WTC11 (cell line): ENCODE results near the gene KIR3DL2.

ENCODE experiments used
- JUN ChIP-seq: sonication (generic); formaldehyde crosslinking; IDR thresholded peaks from 2 replicates; pipeline ENCODE4 v1.8.0; 2023; ENCODE audit warnings: mild to moderate bottlenecking, missing genetic modification reagents
- TF ChIP-seq, protein P1 (sequence below): fragments of 200-600 bp; IDR thresholded peaks from 2 replicates; pipeline ENCODE4 v1.8.0; 2022; ENCODE audit warnings: antibody characterized with exemption
- TF ChIP-seq, protein P2 (sequence below): sonication (generic); formaldehyde crosslinking; IDR thresholded peaks from 2 replicates; pipeline ENCODE4 v1.8.1; 2022; ENCODE audit warnings: missing genetic modification reagents, borderline replicate concordance
- TF ChIP-seq, protein P3 (sequence below): fragments of 250-450 bp; sonication (Bioruptor Pico); IDR thresholded peaks from 2 replicates; pipeline ENCODE4 v2.1.2; 2022; ENCODE audit warnings: mild to moderate bottlenecking, moderate library complexity

DNA sequence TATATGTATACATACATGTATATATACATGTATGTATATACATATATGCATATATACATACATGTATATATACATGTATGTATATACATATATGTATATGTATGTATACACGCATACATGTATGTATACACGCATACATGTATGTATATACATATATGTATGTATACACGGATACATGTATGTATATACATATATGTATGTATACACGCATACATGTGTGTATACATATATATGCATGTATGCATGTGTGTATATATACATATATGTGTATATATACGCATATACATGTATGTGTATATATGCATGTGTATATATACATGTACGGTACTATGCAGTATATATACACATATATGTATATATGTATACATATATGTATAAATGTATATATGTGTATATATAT is 53.1 kb downstream of the KIR3DL2 start:
- TF ChIP-seq, protein P1, sequence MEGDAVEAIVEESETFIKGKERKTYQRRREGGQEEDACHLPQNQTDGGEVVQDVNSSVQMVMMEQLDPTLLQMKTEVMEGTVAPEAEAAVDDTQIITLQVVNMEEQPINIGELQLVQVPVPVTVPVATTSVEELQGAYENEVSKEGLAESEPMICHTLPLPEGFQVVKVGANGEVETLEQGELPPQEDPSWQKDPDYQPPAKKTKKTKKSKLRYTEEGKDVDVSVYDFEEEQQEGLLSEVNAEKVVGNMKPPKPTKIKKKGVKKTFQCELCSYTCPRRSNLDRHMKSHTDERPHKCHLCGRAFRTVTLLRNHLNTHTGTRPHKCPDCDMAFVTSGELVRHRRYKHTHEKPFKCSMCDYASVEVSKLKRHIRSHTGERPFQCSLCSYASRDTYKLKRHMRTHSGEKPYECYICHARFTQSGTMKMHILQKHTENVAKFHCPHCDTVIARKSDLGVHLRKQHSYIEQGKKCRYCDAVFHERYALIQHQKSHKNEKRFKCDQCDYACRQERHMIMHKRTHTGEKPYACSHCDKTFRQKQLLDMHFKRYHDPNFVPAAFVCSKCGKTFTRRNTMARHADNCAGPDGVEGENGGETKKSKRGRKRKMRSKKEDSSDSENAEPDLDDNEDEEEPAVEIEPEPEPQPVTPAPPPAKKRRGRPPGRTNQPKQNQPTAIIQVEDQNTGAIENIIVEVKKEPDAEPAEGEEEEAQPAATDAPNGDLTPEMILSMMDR: no peak
- TF ChIP-seq, protein P2, sequence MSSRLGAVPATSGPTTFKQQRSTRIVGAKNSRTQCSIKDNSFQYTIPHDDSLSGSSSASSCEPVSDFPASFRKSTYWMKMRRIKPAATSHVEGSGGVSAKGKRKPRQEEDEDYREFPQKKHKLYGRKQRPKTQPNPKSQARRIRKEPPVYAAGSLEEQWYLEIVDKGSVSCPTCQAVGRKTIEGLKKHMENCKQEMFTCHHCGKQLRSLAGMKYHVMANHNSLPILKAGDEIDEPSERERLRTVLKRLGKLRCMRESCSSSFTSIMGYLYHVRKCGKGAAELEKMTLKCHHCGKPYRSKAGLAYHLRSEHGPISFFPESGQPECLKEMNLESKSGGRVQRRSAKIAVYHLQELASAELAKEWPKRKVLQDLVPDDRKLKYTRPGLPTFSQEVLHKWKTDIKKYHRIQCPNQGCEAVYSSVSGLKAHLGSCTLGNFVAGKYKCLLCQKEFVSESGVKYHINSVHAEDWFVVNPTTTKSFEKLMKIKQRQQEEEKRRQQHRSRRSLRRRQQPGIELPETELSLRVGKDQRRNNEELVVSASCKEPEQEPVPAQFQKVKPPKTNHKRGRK: no peak
- TF ChIP-seq, protein P3, sequence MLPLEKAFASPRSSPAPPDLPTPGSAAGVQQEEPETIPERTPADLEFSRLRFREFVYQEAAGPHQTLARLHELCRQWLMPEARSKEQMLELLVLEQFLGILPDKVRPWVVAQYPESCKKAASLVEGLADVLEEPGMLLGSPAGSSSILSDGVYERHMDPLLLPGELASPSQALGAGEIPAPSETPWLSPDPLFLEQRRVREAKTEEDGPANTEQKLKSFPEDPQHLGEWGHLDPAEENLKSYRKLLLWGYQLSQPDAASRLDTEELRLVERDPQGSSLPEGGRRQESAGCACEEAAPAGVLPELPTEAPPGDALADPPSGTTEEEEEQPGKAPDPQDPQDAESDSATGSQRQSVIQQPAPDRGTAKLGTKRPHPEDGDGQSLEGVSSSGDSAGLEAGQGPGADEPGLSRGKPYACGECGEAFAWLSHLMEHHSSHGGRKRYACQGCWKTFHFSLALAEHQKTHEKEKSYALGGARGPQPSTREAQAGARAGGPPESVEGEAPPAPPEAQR (CRISPR knock-in tag): no peak
- no peak for TF ChIP-seq JUN (CRISPR knock-in tag)
